Mesenchymal stem cell (in vitro differentiated cells and primary cell): ENCODE measurements around the gene HTR5A.

ENCODE experiments used
- DNase-seq: peaks from one replicate; pipeline ENCODE4 v3.0.0-alpha.2; 2013
- H2AFZ ChIP-seq: one replicate; pipeline ENCODE4 v1.6.1; 2013; ENCODE audit warnings: low read depth, mild to moderate bottlenecking, control low read depth, inconsistent platforms, low read length, moderate library complexity
- H2AK5ac ChIP-seq: 2 replicates; pipeline ENCODE4 v1.6.1; 2013; ENCODE audit warnings: low read length, moderate library complexity, mild to moderate bottlenecking, inconsistent platforms; ENCODE audit not compliant: severe bottlenecking
- H2BK120ac ChIP-seq: one replicate; pipeline ENCODE4 v1.6.1; 2013; ENCODE audit warnings: low read depth, mild to moderate bottlenecking, inconsistent platforms, low read length, moderate library complexity
- H2BK12ac ChIP-seq, 2 experiments: one replicate each; pipeline ENCODE4 v1.6.1; 2013; ENCODE audit warnings: inconsistent platforms in 2 of 2, low read length in 2 of 2, mild to moderate bottlenecking in 2 of 2, moderate library complexity in 2 of 2, control low read depth in 1 of 2
- H2BK15ac ChIP-seq: one replicate; pipeline ENCODE4 v1.6.1; 2013; ENCODE audit warnings: mild to moderate bottlenecking, low read depth, inconsistent platforms; ENCODE audit not compliant: poor library complexity, severe bottlenecking
- H2BK5ac ChIP-seq: 2 replicates; pipeline ENCODE4 v1.6.1; 2013; ENCODE audit warnings: low read depth, mild to moderate bottlenecking, low read length, control low read depth, inconsistent platforms; ENCODE audit not compliant: poor library complexity, severe bottlenecking
- H3K14ac ChIP-seq, 2 experiments: one replicate each; pipeline ENCODE4 v1.6.1; 2013; ENCODE audit warnings: inconsistent platforms in 2 of 2, low read length in 2 of 2, control low read depth in 1 of 2, mild to moderate bottlenecking in 1 of 2, moderate library complexity in 1 of 2
- H3K18ac ChIP-seq, 2 experiments: one replicate each; pipeline ENCODE4 v1.6.1; 2013; ENCODE audit warnings: inconsistent platforms in 2 of 2, low read length in 2 of 2, control low read depth in 1 of 2, low read depth in 1 of 2, mild to moderate bottlenecking in 1 of 2
- H3K23ac ChIP-seq, 2 experiments: one replicate each; pipeline ENCODE4 v1.6.1; 2013; ENCODE audit warnings: inconsistent platforms in 2 of 2, low read length in 2 of 2, mild to moderate bottlenecking in 2 of 2, moderate library complexity in 2 of 2, control low read depth in 1 of 2
- H3K27ac ChIP-seq: 2 replicates; pipeline ENCODE4 v1.5.1; 2013; ENCODE audit warnings: mild to moderate bottlenecking, moderate library complexity, low read length, control low read depth, inconsistent platforms; ENCODE audit not compliant: poor library complexity, severe bottlenecking
- H3K27me3 ChIP-seq, 2 experiments: 2 replicates each; pipeline versions ENCODE4 v1.6.1 to v1.7.0; 2013; ENCODE audit warnings: low read length in 2 of 2, mild to moderate bottlenecking in 2 of 2, moderate library complexity in 2 of 2, control low read depth in 1 of 2, inconsistent platforms in 1 of 2; ENCODE audit not compliant: control insufficient read depth in 1 of 2, insufficient read depth in 1 of 2
- H3K36me3 ChIP-seq, 2 experiments: 2 replicates each; pipeline versions ENCODE4 v1.6.1 to v1.7.0; 2013; ENCODE audit warnings: low read length in 2 of 2, control low read depth in 1 of 2, inconsistent platforms in 1 of 2, low read depth in 1 of 2, mild to moderate bottlenecking in 1 of 2; ENCODE audit not compliant: insufficient read depth in 2 of 2, control insufficient read depth in 1 of 2
- H3K4ac ChIP-seq, 2 experiments: one replicate each; pipeline ENCODE4 v1.6.1; 2013; ENCODE audit warnings: inconsistent platforms in 2 of 2, low read length in 2 of 2, mild to moderate bottlenecking in 2 of 2, moderate library complexity in 2 of 2, control low read depth in 1 of 2, low read depth in 1 of 2
- H3K4me1 ChIP-seq: 2 replicates; pipeline ENCODE4 v1.6.1; 2013; ENCODE audit warnings: low read depth, low read length, control low read depth; ENCODE audit not compliant: control insufficient read depth, insufficient read depth
- H3K4me2 ChIP-seq: 2 replicates; pipeline ENCODE4 v1.6.1; 2013; ENCODE audit warnings: low read length, mild to moderate bottlenecking, inconsistent platforms; ENCODE audit not compliant: poor library complexity, severe bottlenecking
- H3K4me3 ChIP-seq, 2 experiments: 2 replicates each; pipeline versions ENCODE4 v1.5.1 to v1.7.0; 2013; ENCODE audit warnings: low read length in 2 of 2, mild to moderate bottlenecking in 2 of 2, control low read depth in 1 of 2, low read depth in 1 of 2; ENCODE audit not compliant: insufficient read depth in 1 of 2
- H3K79me1 ChIP-seq: replicated peaks from 2 replicates; pipeline ENCODE4 v1.6.1; 2013; ENCODE audit warnings: mild to moderate bottlenecking, control low read depth, low read length, inconsistent platforms; ENCODE audit not compliant: poor library complexity, severe bottlenecking
- H3K9ac ChIP-seq: 2 replicates; pipeline ENCODE4 v1.7.0; 2013; ENCODE audit warnings: mild to moderate bottlenecking, low read length, moderate library complexity
- H3K9me3 ChIP-seq: 2 replicates; pipeline ENCODE4 v1.7.0; 2013; ENCODE audit warnings: mild to moderate bottlenecking, low read length; ENCODE audit not compliant: control insufficient read depth
- H4K8ac ChIP-seq: one replicate; pipeline ENCODE4 v1.6.1; 2013; ENCODE audit warnings: inconsistent platforms, mild to moderate bottlenecking, low read length, moderate library complexity
- H4K91ac ChIP-seq: one replicate; pipeline ENCODE4 v1.6.1; 2013; ENCODE audit warnings: mild to moderate bottlenecking, low read length, inconsistent platforms
- WGBS: methylation state at CpG from one replicate; pipeline ENCODE4 v1.1.7; 2013; ENCODE audit warnings: mixed read lengths; 5-methylcytosine and 5-hydroxymethylcytosine counted together

The HTR5A gene

DNA sequence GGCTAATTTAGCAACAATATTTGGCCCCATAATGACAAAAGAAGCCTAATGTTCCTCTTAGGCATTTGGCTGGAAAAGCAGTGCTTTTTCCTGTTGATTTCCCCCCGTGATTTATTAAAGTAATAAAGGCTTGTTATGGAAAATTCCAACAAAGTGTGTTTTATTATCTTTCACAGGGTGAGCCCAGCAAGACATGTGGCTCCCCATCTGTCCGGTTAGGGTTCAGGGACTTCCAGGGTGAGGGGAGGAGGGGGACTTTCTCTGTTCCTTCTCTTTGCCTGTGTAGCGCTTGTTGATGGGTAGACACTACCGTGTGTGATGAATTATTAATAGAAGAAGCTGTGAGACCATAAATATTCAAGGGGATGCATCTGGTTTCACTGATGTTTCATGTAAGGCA lies 39.0 kb downstream of the HTR5A start:
- no peak overlapping the region for H2BK15ac ChIP-seq
- DNase-seq, result no peak
- H3K18ac ChIP-seq, result no peak overlapping the region
- H4K91ac ChIP-seq, result no peak overlapping the region
- H3K27me3 ChIP-seq, result peaks cover 5 to 27% of the 10 kb centered on the region in 2 experiments
- H3K4ac ChIP-seq, result no peak overlapping the region
- H3K4me3 ChIP-seq, result no peak overlapping the region
- H2BK120ac ChIP-seq, result no peak overlapping the region
- 76% methylated on average over 4 of the region's 4 CpGs for WGBS
- no peaks in the 10 kb centered on the region for H3K4me1 ChIP-seq
- H3K4me2 ChIP-seq, result no peak overlapping the region
- H2AFZ ChIP-seq, result no peak overlapping the region
- H4K8ac ChIP-seq, result no peak overlapping the region
- no peak overlapping the region for H3K14ac ChIP-seq
- no peak overlapping the region for H2AK5ac ChIP-seq
- H3K9me3 ChIP-seq, result no peaks in the 10 kb centered on the region
- no peak overlapping the region for H2BK12ac ChIP-seq
- no peak overlapping the region for H3K23ac ChIP-seq
- H3K9ac ChIP-seq, result no peak overlapping the region
- no peak overlapping the region for H3K27ac ChIP-seq
- no peaks in the 10 kb centered on the region for H3K79me1 ChIP-seq
- no peaks in the 10 kb centered on the region for H3K36me3 ChIP-seq
- no peak overlapping the region for H2BK5ac ChIP-seq

DNA sequence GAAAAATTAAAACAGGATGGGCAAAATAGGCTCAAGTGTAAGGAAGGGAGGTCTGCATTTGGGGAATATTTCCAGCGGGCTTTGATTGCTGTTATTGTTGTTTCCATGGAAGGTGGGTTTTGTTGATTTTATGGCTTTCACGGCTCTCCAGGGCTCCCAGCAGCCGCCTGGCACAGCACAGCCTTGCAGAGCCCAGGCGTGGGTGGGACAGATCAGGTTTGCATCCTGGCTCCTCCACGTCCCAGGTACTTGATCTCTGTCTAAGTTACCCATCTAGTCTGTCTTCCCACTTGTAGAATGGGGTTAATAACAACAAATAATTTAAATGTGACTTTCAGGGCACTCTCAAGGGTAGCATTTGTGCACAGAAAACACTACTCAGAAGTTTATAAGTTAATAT lies 45.2 kb downstream of the HTR5A start:
- WGBS, result 50% methylated on average over 5 of the region's 5 CpGs
- Histone ChIP-seq H3K4me1 (no peaks in the 10 kb centered on the region), H4K91ac (no peak overlapping the region), H2AK5ac (no peak overlapping the region), H2BK12ac (no peak overlapping the region), H3K79me1 (no peaks in the 10 kb centered on the region), H4K8ac (no peak overlapping the region), H2BK120ac (no peak overlapping the region), H3K18ac (no peak overlapping the region), H2BK15ac (no peak overlapping the region), H3K36me3 (no peaks in the 10 kb centered on the region), H3K23ac (no peak overlapping the region), H3K27ac (no peak overlapping the region), H2BK5ac (no peak overlapping the region), H3K9me3 (peaks cover 5% of the 10 kb centered on the region), H3K14ac (no peak overlapping the region), H3K4me2 (no peak overlapping the region), H2AFZ (no peak overlapping the region), H3K4me3 (no peak overlapping the region), H3K27me3 (peaks cover 0 to 4% of the 10 kb centered on the region in 2 experiments), H3K4ac (no peak overlapping the region), H3K9ac (no peak overlapping the region)
- DNase-seq, result no peak

- no peak for DNase-seq
- Histone ChIP-seq H3K4me2 (no peak overlapping the region), H2AFZ (no peak overlapping the region), H3K9ac (no peak overlapping the region), H2BK120ac (no peak overlapping the region), H3K4me1 (no peaks in the 10 kb centered on the region), H3K27me3 (peaks cover 0 to 4% of the 10 kb centered on the region in 2 experiments), H2AK5ac (no peak overlapping the region), H3K18ac (no peak overlapping the region), H4K91ac (no peak overlapping the region), H3K36me3 (no peaks in the 10 kb centered on the region), H3K4me3 (no peak overlapping the region), H2BK12ac (no peak overlapping the region), H2BK15ac (no peak overlapping the region), H3K27ac (no peak overlapping the region), H3K23ac (no peak overlapping the region), H3K9me3 (peaks cover 16% of the 10 kb centered on the region), H3K4ac (no peak overlapping the region), H3K14ac (no peak overlapping the region), H4K8ac (no peak overlapping the region), H3K79me1 (no peaks in the 10 kb centered on the region), H2BK5ac (no peak overlapping the region)
- 59% methylated on average over 5 of the region's 7 CpGs for WGBS
Measured at GRCh38 chr7:155119801-155120382, 49.8 kb downstream of the HTR5A start.

DNA sequence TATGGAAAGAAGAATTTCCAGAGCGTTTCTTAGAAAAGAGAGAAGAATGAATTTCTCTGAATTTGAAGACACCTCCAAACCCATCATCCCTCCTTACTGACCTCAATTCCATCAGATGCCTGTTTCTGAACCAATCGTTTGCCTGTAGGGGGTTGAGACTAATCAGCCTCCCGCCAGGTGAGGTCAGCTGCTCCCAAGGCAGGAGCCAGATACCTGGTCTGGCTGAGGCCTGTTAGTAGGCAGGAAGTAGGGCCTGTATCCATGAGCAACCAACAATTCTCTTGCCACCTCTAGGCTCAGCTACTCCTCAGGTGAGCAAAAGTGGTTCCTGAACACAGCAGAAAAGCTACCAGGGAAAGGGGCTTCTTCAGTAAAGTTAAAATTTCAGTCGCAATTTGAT lies 50.3 kb downstream of the HTR5A start:
- Histone ChIP-seq H3K36me3 (no peaks in the 10 kb centered on the region), H3K18ac (no peak overlapping the region), H2BK12ac (no peak overlapping the region), H3K79me1 (no peaks in the 10 kb centered on the region), H3K4ac (no peak overlapping the region), H4K91ac (no peak overlapping the region), H4K8ac (no peak overlapping the region), H3K23ac (no peak overlapping the region), H3K14ac (no peak overlapping the region), H3K9me3 (peaks cover 16% of the 10 kb centered on the region), H3K4me1 (no peaks in the 10 kb centered on the region), H3K27ac (no peak overlapping the region), H3K4me2 (no peak overlapping the region), H2BK120ac (no peak overlapping the region), H3K4me3 (no peak overlapping the region), H2BK15ac (no peak overlapping the region), H2AFZ (no peak overlapping the region), H3K27me3 (peaks cover 0 to 4% of the 10 kb centered on the region in 2 experiments), H2AK5ac (no peak overlapping the region), H2BK5ac (no peak overlapping the region), H3K9ac (no peak overlapping the region)
- WGBS, result 66% methylated on average over 3 of the region's 4 CpGs
- no peak for DNase-seq
